Stimulated activated naive B cell treated with anti-CD40 and anti-IgM and Interleukin-4, amounts not matched to agents 10 μg/mL and 1 μg/mL and 100 μg/mL, for 72 hours (primary cell): ENCODE results near the gene WDR7.
"Not testable (repeated sequence)": the region's sequence is repeated elsewhere in the genome, so short reads cannot be mapped to it uniquely, and the experiment has no call there.

Experiments
- ATAC-seq, 2 donors: fragments of 150-1000 bp; cut with Tn5 transposase; replicated peaks; 2 replicates each; pipeline ENCODE4 v1.10.0; 2021; ENCODE audit warnings: moderate library complexity in 1 of 2
- DNase-seq: peaks from one replicate; pipeline ENCODE4 v3.0.0; 2021
- H3K27ac Mint-ChIP-seq: one replicate; pipeline ENCODE4 v1.8.0; 2022; ENCODE audit warnings: mild to moderate bottlenecking, mixed read lengths
- H3K27me3 Mint-ChIP-seq, 2 donors: one replicate each; pipeline ENCODE4 v1.8.0; 2022; ENCODE audit warnings: mixed read lengths in 2 of 2
- H3K36me3 Mint-ChIP-seq, 2 donors: one replicate each; pipeline ENCODE4 v1.8.0; 2022; ENCODE audit warnings: mixed read lengths in 2 of 2, mild to moderate bottlenecking in 1 of 2
- H3K4me1 Mint-ChIP-seq, 2 donors: one replicate each; pipeline ENCODE4 v1.8.0; 2022; ENCODE audit warnings: mixed read lengths in 2 of 2, mild to moderate bottlenecking in 1 of 2
- H3K4me3 Mint-ChIP-seq, 2 donors: one replicate each; pipeline ENCODE4 v1.8.0; 2022; ENCODE audit warnings: mild to moderate bottlenecking in 2 of 2, mixed read lengths in 2 of 2, moderate library complexity in 1 of 2
- H3K9me3 Mint-ChIP-seq, 2 donors: one replicate each; pipeline ENCODE4 v1.8.0; 2022; ENCODE audit warnings: mixed read lengths in 2 of 2, mild to moderate bottlenecking in 1 of 2

Gene WDR7

GRCh38 chr18:56643381-56643780 is 7.8 kb upstream of the WDR7 start:
- no peaks in the 10 kb centered on the region for H3K27me3 Mint-ChIP-seq
- peaks cover 2 to 4% of the 10 kb centered on the region in 2 donors for H3K9me3 Mint-ChIP-seq
- ATAC-seq = no peak
- peaks cover 13 to 20% of the 10 kb centered on the region in 2 donors for H3K36me3 Mint-ChIP-seq
- peaks cover 11 to 25% of the 10 kb centered on the region in 2 donors for H3K4me1 Mint-ChIP-seq
- DNase-seq = no peak
- H3K27ac Mint-ChIP-seq = no peak overlapping the region
- no peak overlapping the region for H3K4me3 Mint-ChIP-seq

- ATAC-seq (no peak), DNase-seq (no peak)
- H3K27me3 Mint-ChIP-seq = no peaks in the 10 kb centered on the region
- H3K9me3 Mint-ChIP-seq = no peaks in the 10 kb centered on the region
- no peak overlapping the region for H3K4me3 Mint-ChIP-seq
- peaks cover 4 to 8% of the 10 kb centered on the region in 2 donors for H3K36me3 Mint-ChIP-seq
- H3K27ac Mint-ChIP-seq = no peak overlapping the region
- peaks cover 6 to 15% of the 10 kb centered on the region in 2 donors for H3K4me1 Mint-ChIP-seq
Measured at GRCh38 chr18:56645415-56646016, 5.6 kb upstream of the WDR7 start.

GRCh38 chr18:56647071-56647470 is 4.1 kb upstream of the WDR7 start:
- peaks cover 14 to 30% of the 10 kb centered on the region in 2 donors for H3K4me1 Mint-ChIP-seq
- no peaks in the 10 kb centered on the region for H3K27me3 Mint-ChIP-seq
- ATAC-seq (no peak), DNase-seq (no peak)
- peaks cover 4 to 8% of the 10 kb centered on the region in 2 donors for H3K36me3 Mint-ChIP-seq
- H3K9me3 Mint-ChIP-seq = no peaks in the 10 kb centered on the region
- H3K27ac Mint-ChIP-seq = no peak overlapping the region
- no peak overlapping the region for H3K4me3 Mint-ChIP-seq

- no peak overlapping the region for H3K27ac Mint-ChIP-seq
- DNase-seq = no peak
- ATAC-seq = no peak
- no peaks in the 10 kb centered on the region for H3K9me3 Mint-ChIP-seq
- no peak overlapping the region for H3K4me3 Mint-ChIP-seq
- peaks cover 4 to 14% of the 10 kb centered on the region in 2 donors for H3K36me3 Mint-ChIP-seq
- no peaks in the 10 kb centered on the region for H3K27me3 Mint-ChIP-seq
- peaks cover 21 to 39% of the 10 kb centered on the region in 2 donors for H3K4me1 Mint-ChIP-seq
Measured at GRCh38 chr18:56647951-56648893, 2.9 kb upstream of the WDR7 start.

- H3K27me3 Mint-ChIP-seq = no peaks in the 10 kb centered on the region
- no peak overlapping the region for H3K4me3 Mint-ChIP-seq
- peaks cover 26 to 51% of the 10 kb centered on the region in 2 donors for H3K4me1 Mint-ChIP-seq
- DNase-seq (no peak), ATAC-seq (no peak)
- peaks cover 4 to 5% of the 10 kb centered on the region in 2 donors for H3K9me3 Mint-ChIP-seq
- H3K27ac Mint-ChIP-seq = no peak overlapping the region
- peaks cover 13 to 28% of the 10 kb centered on the region in 2 donors for H3K36me3 Mint-ChIP-seq
Measured at GRCh38 chr18:56649996-56650395, 1.2 kb upstream of the WDR7 start.

- H3K9me3 Mint-ChIP-seq = peaks cover 4 to 5% of the 10 kb centered on the region in 2 donors
- H3K4me1 Mint-ChIP-seq = peaks cover 35 to 64% of the 10 kb centered on the region in 2 donors
- ATAC-seq (no peak), DNase-seq (no peak)
- no peaks in the 10 kb centered on the region for H3K27me3 Mint-ChIP-seq
- H3K27ac Mint-ChIP-seq = peak overlapping the region; percentile 93
- peaks cover 12 to 28% of the 10 kb centered on the region in 2 donors for H3K36me3 Mint-ChIP-seq
- H3K4me3 Mint-ChIP-seq = peak overlapping the region; percentile 91 to 93
Measured at GRCh38 chr18:56651771-56652092, 573 bp downstream of the WDR7 start.

GRCh38 chr18:56652802-56653201 is 1.6 kb downstream of the WDR7 start:
- H3K27ac Mint-ChIP-seq = no peak overlapping the region
- H3K4me3 Mint-ChIP-seq = peak overlapping the region; percentile 6 to 63

GRCh38 chr18:56654280-56654679 is 3.1 kb downstream of the WDR7 start:
- H3K36me3 Mint-ChIP-seq = peaks cover 11 to 29% of the 10 kb centered on the region in 2 donors
- DNase-seq, H3K27ac Mint-ChIP-seq, H3K27me3 Mint-ChIP-seq, H3K9me3 Mint-ChIP-seq, ATAC-seq, H3K4me3 Mint-ChIP-seq: not testable (repeated sequence)
- peaks cover 32 to 51% of the 10 kb centered on the region in 2 donors for H3K4me1 Mint-ChIP-seq

More at GRCh38 chr18:56652802-56653201, 1.6 kb downstream of the WDR7 start:
- no peaks in the 10 kb centered on the region for H3K27me3 Mint-ChIP-seq
- DNase-seq (no peak), ATAC-seq (no peak)
- H3K36me3 Mint-ChIP-seq = peaks cover 10 to 25% of the 10 kb centered on the region in 2 donors
- peaks cover 4 to 5% of the 10 kb centered on the region in 2 donors for H3K9me3 Mint-ChIP-seq
- peaks cover 32 to 60% of the 10 kb centered on the region in 2 donors for H3K4me1 Mint-ChIP-seq

GRCh38 chr18:56658261-56658660 is 7.1 kb downstream of the WDR7 start:
- DNase-seq = no peak
- ATAC-seq = no peak
- peaks cover 4 to 5% of the 10 kb centered on the region in 2 donors for H3K9me3 Mint-ChIP-seq
- no peaks in the 10 kb centered on the region for H3K27me3 Mint-ChIP-seq
- H3K4me1 Mint-ChIP-seq = peaks cover 23 to 31% of the 10 kb centered on the region in 2 donors
- no peak overlapping the region for H3K27ac Mint-ChIP-seq
- H3K4me3 Mint-ChIP-seq = no peak overlapping the region
- peaks cover 15 to 30% of the 10 kb centered on the region in 2 donors for H3K36me3 Mint-ChIP-seq

- Mint-ChIP-seq H3K27ac (no peak overlapping the region), H3K9me3 (peaks cover 0 to 2% of the 10 kb centered on the region in 2 donors), H3K4me1 (peaks cover 19 to 24% of the 10 kb centered on the region in 2 donors), H3K27me3 (no peaks in the 10 kb centered on the region), H3K36me3 (peaks cover 12 to 24% of the 10 kb centered on the region in 2 donors), H3K4me3 (no peak overlapping the region)
- DNase-seq (no peak), ATAC-seq (no peak)
Measured at GRCh38 chr18:56659111-56659510, 8.0 kb downstream of the WDR7 start.

- Mint-ChIP-seq H3K4me1 (peaks cover 12 to 15% of the 10 kb centered on the region in 2 donors), H3K4me3 (no peak overlapping the region), H3K9me3 (no peaks in the 10 kb centered on the region), H3K27ac (no peak overlapping the region), H3K36me3 (peaks cover 6 to 16% of the 10 kb centered on the region in 2 donors), H3K27me3 (no peaks in the 10 kb centered on the region)
- ATAC-seq = no peak
- DNase-seq = no peak
Measured at GRCh38 chr18:56660655-56661054, 9.5 kb downstream of the WDR7 start.

- ATAC-seq (no peak), DNase-seq (no peak)
- Mint-ChIP-seq H3K9me3 (no peaks in the 10 kb centered on the region), H3K4me1 (peaks cover 7 to 14% of the 10 kb centered on the region in 2 donors), H3K36me3 (peaks cover 6 to 16% of the 10 kb centered on the region in 2 donors), H3K4me3 (no peak overlapping the region), H3K27ac (no peak overlapping the region), H3K27me3 (no peaks in the 10 kb centered on the region)
Measured at GRCh38 chr18:56661360-56662062, 10.4 kb downstream of the WDR7 start.

GRCh38 chr18:56662063-56662408 is 10.9 kb downstream of the WDR7 start:
- Mint-ChIP-seq H3K36me3 (peaks cover 6 to 16% of the 10 kb centered on the region in 2 donors), H3K4me1 (peaks cover 7 to 15% of the 10 kb centered on the region in 2 donors), H3K27ac (no peak overlapping the region), H3K9me3 (no peaks in the 10 kb centered on the region), H3K27me3 (no peaks in the 10 kb centered on the region), H3K4me3 (no peak overlapping the region)
- no peak for DNase-seq
- no peak for ATAC-seq

GRCh38 chr18:56662502-56662901 is 11.3 kb downstream of the WDR7 start:
- Mint-ChIP-seq H3K9me3 (no peaks in the 10 kb centered on the region), H3K4me1 (peaks cover 7 to 16% of the 10 kb centered on the region in 2 donors), H3K27ac (no peak overlapping the region), H3K36me3 (peaks cover 6 to 16% of the 10 kb centered on the region in 2 donors), H3K4me3 (no peak overlapping the region), H3K27me3 (no peaks in the 10 kb centered on the region)
- no peak for ATAC-seq
- no peak for DNase-seq
